GM10266 (cell line): ENCODE results near the gene CD300H.

Experiments used
- DNase-seq: peaks from one replicate; pipeline ENCODE4 v3.0.0; 2012; ENCODE audit errors: extremely low spot score
- CTCF ChIP-seq: IDR thresholded peaks from 2 replicates; pipeline ENCODE4 v1.5.1; 2012; ENCODE audit warnings: mild to moderate bottlenecking, low read depth; ENCODE audit not compliant: control insufficient read depth, insufficient read depth; ENCODE audit errors: missing control alignments

The CD300H gene

GRCh38 chr17:74599023-74599399 lies 31.7 kb upstream of the CD300H start:
- TF ChIP-seq CTCF, result no peak
- no peak for DNase-seq

- DNase-seq, result no peak
- no peak for TF ChIP-seq CTCF
Observed at GRCh38 chr17:74598346-74599022, 31.2 kb upstream of the CD300H start.

- no peak for TF ChIP-seq CTCF
- DNase-seq, result no peak
Observed at GRCh38 chr17:74597069-74597790, 29.9 kb upstream of the CD300H start.

GRCh38 chr17:74595037-74595750 lies 27.9 kb upstream of the CD300H start:
- DNase-seq, result no peak
- TF ChIP-seq CTCF, result no peak

- TF ChIP-seq CTCF, result no peak
Observed at GRCh38 chr17:74592087-74592990, 25.0 kb upstream of the CD300H start, which contains the start of gene CD300LD. TSS of gene CD300LD (minus strand) at chr17:74592283. CDS start at chr17:74592202, 81 bp downstream.

GRCh38 chr17:74591503-74591902 lies 24.2 kb upstream of the CD300H start:
- TF ChIP-seq CTCF, result no peak
- DNase-seq, result no peak

More at GRCh38 chr17:74592087-74592990, 25.0 kb upstream of the CD300H start, which contains the start of gene CD300LD:
- DNase-seq, result no peak
